Right renal cortex interstitium (tissue), 3 donors: Measurements from ENCODE around the gene CEMIP. TPM values are rescaled to one million over a fixed set of nuclear protein-coding genes. Genes with fewer than 3 reads are reported as not detected.
"Not testable (repeated sequence)": the region's sequence is repeated elsewhere in the genome, so short reads cannot be mapped to it uniquely, and the experiment has no call there.

Experiments
- DNase-seq, 3 donors: peaks; one replicate each; pipeline ENCODE4 v3.0.0-alpha.2; 2013; ENCODE audit warnings: low read depth in 3 of 3, low spot score in 2 of 3
- polyA plus RNA-seq, 3 donors: library from polyadenylated mRNA; unstranded; fragments of 120-200 nt; gene quantifications; one replicate each; pipeline ENCODE4 v1.2.1, GENCODE V29; 2013; ENCODE audit not compliant: insufficient read length in 3 of 3

The CEMIP gene
- polyA plus RNA-seq, 3 donors = 1.9 to 2.6 (median 2.5) TPM

GRCh38 chr15:80758130-80758745 lies 20.9 kb upstream of the CEMIP start:
- no peak for DNase-seq

GRCh38 chr15:80760960-80761359 lies 18.2 kb upstream of the CEMIP start:
- DNase-seq = no peak

GRCh38 chr15:80761754-80762153 lies 17.4 kb upstream of the CEMIP start:
- DNase-seq = no peak

GRCh38 chr15:80763235-80763634 lies 15.9 kb upstream of the CEMIP start:
- DNase-seq = not testable (repeated sequence)

GRCh38 chr15:80764535-80764934 lies 14.6 kb upstream of the CEMIP start:
- DNase-seq = no peak

GRCh38 chr15:80766275-80766674 lies 12.9 kb upstream of the CEMIP start:
- DNase-seq = no peak

- DNase-seq = no peak
These were observed 11.0 kb upstream of the CEMIP start for GRCh38 chr15:80768158-80768557.

GRCh38 chr15:80769153-80769828 lies 9.9 kb upstream of the CEMIP start:
- DNase-seq = no peak

GRCh38 chr15:80769829-80770705 lies 9.1 kb upstream of the CEMIP start:
- DNase-seq = no peak

GRCh38 chr15:80773122-80773551 lies 6.0 kb upstream of the CEMIP start:
- DNase-seq = no peak

- DNase-seq = no peak
These were observed 5.3 kb upstream of the CEMIP start for GRCh38 chr15:80773792-80774352.

- DNase-seq = no peak
These were observed 4.7 kb upstream of the CEMIP start for GRCh38 chr15:80774486-80774885.

GRCh38 chr15:80775338-80775737 lies 3.8 kb upstream of the CEMIP start:
- DNase-seq = no peak

GRCh38 chr15:80776420-80777045 lies 2.6 kb upstream of the CEMIP start:
- DNase-seq = peak; percentile 52 to 60 (median 57)

- DNase-seq = no peak
These were observed 2.0 kb upstream of the CEMIP start for GRCh38 chr15:80777137-80777536.

GRCh38 chr15:80777826-80778620 lies 1.1 kb upstream of the CEMIP start:
- DNase-seq = no peak

GRCh38 chr15:80778621-80778963 lies 578 bp upstream of the CEMIP start:
- no peak for DNase-seq

GRCh38 chr15:80779658-80780415 lies 667 bp downstream of the CEMIP start:
- no peak for DNase-seq
